Gastrocnemius medialis (tissue), 4 donors: ENCODE measurements around the gene DYNLL1. TPM values are rescaled to one million over a fixed set of nuclear protein-coding genes. Genes with fewer than 3 reads are reported as not detected.
A peak's percentile ranks its signal among the peaks of the same experiment; 100 is the strongest.

Source experiments
- ATAC-seq, 2 donors: fragments of 150-250 bp; one replicate each; pipeline ENCODE4 v1.9.1; 2016
- DNase-seq, 2 donors: peaks; one replicate each; pipeline ENCODE4 v3.0.0-alpha.2; 2019
- H3K27ac ChIP-seq, 4 donors: fragments of 200-600 bp; sonication (generic); 1 replicate in 1 of 4; 2 replicates in 3 of 4; pipeline ENCODE4 v1.5.1; 2016 to 2018; ENCODE audit warnings: mild to moderate bottlenecking in 2 of 4, moderate library complexity in 1 of 4
- H3K27me3 ChIP-seq, 3 donors: fragments of 200-600 bp; sonication (generic) in 2 of 3; 1 replicate in 1 of 3; 2 replicates in 2 of 3; pipeline versions ENCODE4 v1.5.1 to v1.6.0; 2016 to 2019; ENCODE audit warnings: mild to moderate bottlenecking in 1 of 3, moderate library complexity in 1 of 3
- H3K36me3 ChIP-seq, 2 donors: fragments of 200-600 bp; sonication (generic) in 1 of 2; one replicate each; pipeline ENCODE4 v1.5.1; 2017 to 2018
- H3K4me1 ChIP-seq, 2 donors: fragments of 200-600 bp; sonication (generic) in 1 of 2; one replicate each; pipeline ENCODE4 v1.5.1; 2016 to 2017; ENCODE audit warnings: mild to moderate bottlenecking in 2 of 2
- H3K4me3 ChIP-seq, 4 donors: fragments of 200-600 bp; sonication (generic) in 3 of 4; 1 replicate in 1 of 4; 2 replicates in 3 of 4; pipeline ENCODE4 v1.5.1; 2016 to 2019; ENCODE audit warnings: mild to moderate bottlenecking in 2 of 4
- H3K9me3 ChIP-seq, 3 donors: fragments of 200-600 bp; sonication (generic) in 2 of 3; 1 replicate in 1 of 3; 2 replicates in 2 of 3; pipeline ENCODE4 v1.5.1; 2016 to 2019
- POLR2A ChIP-seq, 2 donors: fragments of 450-650 bp; IDR thresholded peaks; one replicate each; pipeline ENCODE4 v1.6.1; 2017; ENCODE audit warnings: antibody characterized with exemption in 2 of 2, mild to moderate bottlenecking in 2 of 2, moderate library complexity in 2 of 2
- in situ Hi-C, 4 donors: fragments of 200-750 bp; cut with MboI; loops; one replicate each; pipeline versions ENCODE4 v1.15.0 to v1.8.0; 2017; ENCODE audit warnings: low sequenced_read_pairs in 4 of 4
- intact Hi-C: fragments of 100-400 bp; cut with DNase I; formaldehyde crosslinking; loops from one replicate; pipeline ENCODE4 v1.15.1; 2023; ENCODE audit warnings: low total_unique reads
- total RNA-seq, 4 donors: library from RNA; depleted of rRNA; stranded (reverse); fragments of >200 nt; gene quantifications; one replicate each; pipeline versions ENCODE4 v1.1.0 to v1.2.3, GENCODE V29; 2016
- TF ChIP-seq, protein P1 (sequence below), 5 experiments: fragments of 450-650 bp in 3 of 5; fragments of 200-600 bp in 2 of 5; sonication (generic) in 2 of 5; IDR thresholded peaks in 4 of 5; conservative IDR thresholded peaks in 1 of 5; 1 replicate in 4 of 5; 2 replicates in 1 of 5; pipeline ENCODE4 v1.5.1; 2016 to 2019; ENCODE audit warnings: antibody characterized with exemption in 5 of 5, mild to moderate bottlenecking in 3 of 5, moderate library complexity in 3 of 5

The DYNLL1 gene
- total RNA-seq, 4 donors from 2014 or later, result 16.7 to 45.0 (median 32.6) TPM

DNA sequence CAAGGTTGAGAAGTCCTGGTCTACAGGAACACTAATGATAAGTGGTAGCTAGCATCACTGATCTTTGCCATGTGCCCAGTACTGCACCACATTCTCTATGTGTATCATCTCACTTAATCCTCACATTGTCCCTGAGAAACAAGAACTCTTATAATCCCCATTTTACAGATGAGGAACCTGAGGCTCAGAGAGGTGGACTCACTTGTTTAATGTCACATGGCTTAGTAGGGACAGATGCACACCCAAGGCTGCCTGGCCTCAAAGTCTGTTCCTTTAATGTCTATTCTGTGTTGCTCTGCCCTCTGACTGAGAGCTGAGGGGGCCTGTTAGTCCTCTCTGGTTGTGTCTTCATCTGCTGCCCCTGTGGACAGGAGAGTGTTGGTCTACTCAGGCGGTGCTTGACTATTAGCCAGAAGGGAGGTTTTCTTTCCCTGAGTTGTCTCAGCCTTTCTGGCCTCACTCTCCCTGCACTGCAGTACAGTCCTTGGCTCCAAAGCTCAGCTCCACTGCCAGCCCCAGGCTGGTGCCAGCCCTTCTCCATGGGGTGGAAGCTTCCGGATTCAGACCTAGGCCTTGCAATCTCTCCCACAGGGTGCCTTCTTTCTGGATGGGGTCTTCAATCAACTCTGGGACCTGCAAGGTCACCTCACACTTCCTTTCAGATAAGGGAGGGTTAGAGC is 4.9 kb upstream of the DYNLL1 start:
- Histone ChIP-seq H3K27ac (peak overlapping the region; percentile 22 to 79 (median 55)), H3K4me3 (no peak overlapping the region), H3K36me3 (no peaks in the 10 kb centered on the region), H3K27me3 (no peaks in the 10 kb centered on the region), H3K9me3 (no peaks in the 10 kb centered on the region), H3K4me1 (peaks cover 16% of the 10 kb centered on the region in 2 donors)
- in situ Hi-C loops, result no loop called here
- TF ChIP-seq POLR2A (IDR thresholded peaks at IDR 0.05), result no peak
- TF ChIP-seq, protein P1, sequence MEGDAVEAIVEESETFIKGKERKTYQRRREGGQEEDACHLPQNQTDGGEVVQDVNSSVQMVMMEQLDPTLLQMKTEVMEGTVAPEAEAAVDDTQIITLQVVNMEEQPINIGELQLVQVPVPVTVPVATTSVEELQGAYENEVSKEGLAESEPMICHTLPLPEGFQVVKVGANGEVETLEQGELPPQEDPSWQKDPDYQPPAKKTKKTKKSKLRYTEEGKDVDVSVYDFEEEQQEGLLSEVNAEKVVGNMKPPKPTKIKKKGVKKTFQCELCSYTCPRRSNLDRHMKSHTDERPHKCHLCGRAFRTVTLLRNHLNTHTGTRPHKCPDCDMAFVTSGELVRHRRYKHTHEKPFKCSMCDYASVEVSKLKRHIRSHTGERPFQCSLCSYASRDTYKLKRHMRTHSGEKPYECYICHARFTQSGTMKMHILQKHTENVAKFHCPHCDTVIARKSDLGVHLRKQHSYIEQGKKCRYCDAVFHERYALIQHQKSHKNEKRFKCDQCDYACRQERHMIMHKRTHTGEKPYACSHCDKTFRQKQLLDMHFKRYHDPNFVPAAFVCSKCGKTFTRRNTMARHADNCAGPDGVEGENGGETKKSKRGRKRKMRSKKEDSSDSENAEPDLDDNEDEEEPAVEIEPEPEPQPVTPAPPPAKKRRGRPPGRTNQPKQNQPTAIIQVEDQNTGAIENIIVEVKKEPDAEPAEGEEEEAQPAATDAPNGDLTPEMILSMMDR (IDR thresholded peaks at IDR 0.05 in 4 of 5, conservative IDR thresholded peaks at IDR 0.05 in 1 of 5), result no peak
- intact Hi-C loops, result no loop called here
- DNase-seq (peak; percentile 11 to 58), ATAC-seq (peak; percentile 27 to 30)

DNA sequence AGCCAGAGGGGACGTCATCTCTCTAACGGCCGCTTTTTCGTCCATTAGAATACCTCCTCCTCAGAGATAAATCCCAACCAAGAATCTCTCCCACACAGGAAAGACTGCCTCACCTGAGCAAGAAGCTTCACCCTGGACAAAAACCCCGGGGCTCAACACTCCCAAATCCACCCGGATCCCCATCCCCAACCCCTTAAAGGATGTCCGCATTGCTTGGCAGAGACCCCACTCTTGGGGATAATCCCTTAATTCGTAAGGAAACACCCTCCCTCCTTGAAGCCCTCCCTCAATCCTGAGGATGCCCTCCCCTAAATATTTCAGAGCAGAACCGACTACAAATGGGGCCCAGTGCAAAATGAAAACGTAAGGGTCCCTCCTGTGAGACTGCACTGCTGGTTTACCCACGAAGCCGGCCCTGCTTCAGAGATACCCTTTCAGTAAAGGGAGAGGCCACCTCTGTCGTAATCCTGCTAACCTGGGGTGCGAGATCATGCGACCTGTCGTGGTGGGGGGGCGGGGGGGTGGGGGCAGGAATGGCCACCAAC is 655 bp upstream of the DYNLL1 start:
- H3K4me3 ChIP-seq, result peak overlapping the region; percentile 66 to 100 (median 86)
- TF ChIP-seq, protein P1 (IDR thresholded peaks at IDR 0.05 in 4 of 5, conservative IDR thresholded peaks at IDR 0.05 in 1 of 5), result no peak
- TF ChIP-seq POLR2A (IDR thresholded peaks at IDR 0.05), result no peak
- in situ Hi-C loops, result no loop called here
- DNase-seq, result no peak
- peak; percentile 1 for ATAC-seq
- no peaks in the 10 kb centered on the region for H3K9me3 ChIP-seq
- peak overlapping the region; percentile 84 to 92 (median 85) for H3K27ac ChIP-seq
- intact Hi-C loops, result loop anchor here (5.0 kb wide), 1 partner anchor 87 kb away; the partner anchor contains the start of gene POP5
- no peaks in the 10 kb centered on the region for H3K27me3 ChIP-seq
- H3K4me1 ChIP-seq, result peaks cover 28 to 31% of the 10 kb centered on the region in 2 donors
- H3K36me3 ChIP-seq, result peaks cover 0 to 17% of the 10 kb centered on the region in 2 donors

DNA sequence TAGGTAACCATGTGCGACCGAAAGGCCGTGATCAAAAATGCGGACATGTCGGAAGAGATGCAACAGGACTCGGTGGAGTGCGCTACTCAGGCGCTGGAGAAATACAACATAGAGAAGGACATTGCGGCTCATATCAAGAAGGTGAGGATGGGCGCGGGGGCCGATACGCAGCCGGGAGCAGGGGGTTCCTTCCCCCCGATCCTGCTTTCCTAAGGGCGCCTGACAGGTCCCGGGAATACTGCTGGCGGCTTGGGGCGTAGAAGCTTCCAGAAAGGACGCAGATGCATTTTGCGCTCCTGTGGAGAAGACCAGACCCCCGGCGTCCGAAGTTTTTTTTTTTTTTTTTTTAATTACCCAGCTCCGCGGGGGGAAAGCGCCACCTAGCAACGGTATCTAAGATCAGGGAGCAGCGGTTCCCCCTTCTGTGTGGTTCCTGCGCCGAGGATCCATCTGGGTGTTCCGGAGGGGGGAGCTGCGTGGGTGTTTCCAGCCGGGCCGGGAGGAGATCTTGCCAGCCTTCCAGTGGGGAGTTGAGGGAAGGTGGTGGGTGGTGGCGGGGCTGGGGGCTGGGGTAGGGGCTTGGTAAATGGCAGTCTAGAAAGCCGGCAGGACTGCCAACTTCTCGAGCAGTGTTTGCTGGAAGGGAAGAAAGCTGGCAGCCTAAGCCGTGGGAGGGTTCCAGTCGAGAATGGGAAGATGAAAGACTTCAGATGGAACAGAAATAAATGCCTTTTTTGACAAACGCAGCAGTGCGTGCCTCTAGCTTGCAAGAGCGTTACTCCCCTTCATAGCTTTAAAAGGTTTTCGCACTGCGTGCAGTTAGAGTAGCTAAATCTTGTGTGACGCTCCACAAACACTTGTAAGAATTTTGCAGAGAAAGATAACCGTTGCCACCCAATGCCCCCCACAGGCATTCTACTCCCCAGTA is 764 bp downstream of the DYNLL1 start:
- peaks cover 0 to 21% of the 10 kb centered on the region in 2 donors for H3K36me3 ChIP-seq
- peak; percentile 38 to 42 for DNase-seq
- peaks cover 18 to 21% of the 10 kb centered on the region in 2 donors for H3K4me1 ChIP-seq
- in situ Hi-C loops, result no loop called here
- ATAC-seq, result peak; percentile 37 to 53
- no peaks in the 10 kb centered on the region for H3K9me3 ChIP-seq
- peak overlapping the region; percentile 66 to 100 (median 86) for H3K4me3 ChIP-seq
- intact Hi-C loops, result loop anchor here (1.0 to 5.0 kb wide), 4 partner anchors 27 to 86 kb away; partner anchors contain the start of genes COQ5, COX6A1, POP5 and SRSF9
- TF ChIP-seq, protein P1 (IDR thresholded peaks at IDR 0.05 in 4 of 5, conservative IDR thresholded peaks at IDR 0.05 in 1 of 5), result no peak
- TF ChIP-seq POLR2A (IDR thresholded peaks at IDR 0.05), result no peak
- peak overlapping the region; percentile 84 to 92 (median 85) for H3K27ac ChIP-seq
- H3K27me3 ChIP-seq, result no peaks in the 10 kb centered on the region

DNA sequence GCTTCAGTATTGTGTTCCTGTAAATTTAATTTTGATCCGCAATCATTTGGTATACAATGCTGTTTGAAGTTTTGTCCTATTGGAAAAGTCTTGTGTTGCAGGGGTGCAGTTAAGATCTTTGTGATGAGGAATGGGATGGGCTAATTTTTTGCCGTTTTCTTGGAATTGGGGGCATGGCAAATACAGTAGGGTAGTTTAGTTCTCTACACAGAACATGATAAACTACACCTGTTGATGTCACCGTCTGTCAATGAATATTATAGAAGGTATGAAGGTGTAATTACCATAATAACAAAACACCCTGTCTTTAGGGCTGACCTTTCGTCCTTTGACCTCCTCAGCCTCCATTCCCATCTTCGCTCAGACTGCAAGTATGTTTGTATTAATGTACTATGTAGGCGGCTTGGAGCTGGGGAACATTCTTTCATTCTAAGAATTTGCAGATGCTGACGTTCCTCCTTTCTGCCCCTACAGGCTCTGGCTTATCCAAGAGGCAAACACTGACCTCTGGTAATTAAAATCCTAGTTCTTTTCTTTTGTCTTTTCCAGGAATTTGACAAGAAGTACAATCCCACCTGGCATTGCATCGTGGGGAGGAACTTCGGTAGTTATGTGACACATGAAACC is 1.7 kb downstream of the DYNLL1 start:
- in situ Hi-C loops, result no loop called here
- DNase-seq, result no peak
- peaks cover 0 to 25% of the 10 kb centered on the region in 2 donors for H3K36me3 ChIP-seq

More for the DNA sequence above, 1.7 kb downstream of the DYNLL1 start:
- TF ChIP-seq, protein P1 (IDR thresholded peaks at IDR 0.05 in 4 of 5, conservative IDR thresholded peaks at IDR 0.05 in 1 of 5), result no peak
- no peak for TF ChIP-seq POLR2A (IDR thresholded peaks at IDR 0.05)
- Histone ChIP-seq H3K4me3 (peak overlapping the region; percentile 66 to 100 (median 86)), H3K4me1 (peaks cover 18 to 21% of the 10 kb centered on the region in 2 donors), H3K27me3 (no peaks in the 10 kb centered on the region), H3K9me3 (no peaks in the 10 kb centered on the region), H3K27ac (peak overlapping the region in 3 of 4 donors; percentile 84 to 92 (median 84))
- intact Hi-C loops, result loop anchor here (2.0 to 5.0 kb wide), 3 partner anchors 31 to 85 kb away; partner anchors contain the start of genes COQ5, COX6A1 and POP5
- ATAC-seq, result no peak
